ENCODE data around the gene C1RL.

- no peak for TF ChIP-seq POLR2A (IDR thresholded peaks at IDR 0.05)
- TF ChIP-seq, protein P1, sequence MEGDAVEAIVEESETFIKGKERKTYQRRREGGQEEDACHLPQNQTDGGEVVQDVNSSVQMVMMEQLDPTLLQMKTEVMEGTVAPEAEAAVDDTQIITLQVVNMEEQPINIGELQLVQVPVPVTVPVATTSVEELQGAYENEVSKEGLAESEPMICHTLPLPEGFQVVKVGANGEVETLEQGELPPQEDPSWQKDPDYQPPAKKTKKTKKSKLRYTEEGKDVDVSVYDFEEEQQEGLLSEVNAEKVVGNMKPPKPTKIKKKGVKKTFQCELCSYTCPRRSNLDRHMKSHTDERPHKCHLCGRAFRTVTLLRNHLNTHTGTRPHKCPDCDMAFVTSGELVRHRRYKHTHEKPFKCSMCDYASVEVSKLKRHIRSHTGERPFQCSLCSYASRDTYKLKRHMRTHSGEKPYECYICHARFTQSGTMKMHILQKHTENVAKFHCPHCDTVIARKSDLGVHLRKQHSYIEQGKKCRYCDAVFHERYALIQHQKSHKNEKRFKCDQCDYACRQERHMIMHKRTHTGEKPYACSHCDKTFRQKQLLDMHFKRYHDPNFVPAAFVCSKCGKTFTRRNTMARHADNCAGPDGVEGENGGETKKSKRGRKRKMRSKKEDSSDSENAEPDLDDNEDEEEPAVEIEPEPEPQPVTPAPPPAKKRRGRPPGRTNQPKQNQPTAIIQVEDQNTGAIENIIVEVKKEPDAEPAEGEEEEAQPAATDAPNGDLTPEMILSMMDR (IDR thresholded peaks at IDR 0.05): peak; percentile 72 to 85 (median 81)
Measured at GRCh38 chr12:7113389-7113871, 4.4 kb upstream of the C1RL start.

All from ovary (tissue), 3 donors.